Activated CD4-positive, alpha-beta memory T cell treated with anti-CD3 and anti-CD28 coated beads, Interleukin-2, amount 10 ng/mL, durations not matched to agents 7 days and 5 days (primary cell): ENCODE results near the gene SLC35G6. TPM values are rescaled to one million over a fixed set of nuclear protein-coding genes. Genes with fewer than 3 reads are reported as not detected.

Experiments used
- CTCF ChIA-PET: fragments of 350-600 bp; sonication (Branson Sonifier 250); formaldehyde crosslinking; loops from one replicate; lab custom pipeline; 2021; ENCODE audit warnings: antibody characterized with exemption, inconsistent platforms; lab: Charles Lee
- POLR2A ChIA-PET: fragments of 350-600 bp; sonication (Branson Sonifier 250); formaldehyde crosslinking; loops from one replicate; lab custom pipeline; 2021; ENCODE audit warnings: antibody characterized with exemption; lab: Charles Lee
- DNase-seq: peaks from one replicate; pipeline ENCODE4 v3.0.0-alpha.2; 2020
- H3K27ac Mint-ChIP-seq: one replicate; pipeline ENCODE4 v1.8.0; 2021; ENCODE audit warnings: mild to moderate bottlenecking, mixed read lengths
- H3K27me3 Mint-ChIP-seq: one replicate; pipeline ENCODE4 v1.8.0; 2021; ENCODE audit warnings: mixed read lengths
- H3K36me3 Mint-ChIP-seq: one replicate; pipeline ENCODE4 v1.8.0; 2021; ENCODE audit warnings: low read depth, mixed read lengths
- H3K4me1 Mint-ChIP-seq: one replicate; pipeline ENCODE4 v1.8.0; 2021; ENCODE audit warnings: mixed read lengths
- H3K4me3 Mint-ChIP-seq: one replicate; pipeline ENCODE4 v1.8.0; 2021; ENCODE audit warnings: mild to moderate bottlenecking, mixed read lengths
- H3K9me3 Mint-ChIP-seq: one replicate; pipeline ENCODE4 v1.8.0; 2021; ENCODE audit warnings: mixed read lengths
- total RNA-seq, 2 experiments: library from RNA; stranded (reverse); gene quantifications; one replicate each; pipeline ENCODE4 v1.2.3, GENCODE V29; 2021

The SLC35G6 gene
- total RNA-seq, 2 experiments from 2014 or later = not detected

DNA sequence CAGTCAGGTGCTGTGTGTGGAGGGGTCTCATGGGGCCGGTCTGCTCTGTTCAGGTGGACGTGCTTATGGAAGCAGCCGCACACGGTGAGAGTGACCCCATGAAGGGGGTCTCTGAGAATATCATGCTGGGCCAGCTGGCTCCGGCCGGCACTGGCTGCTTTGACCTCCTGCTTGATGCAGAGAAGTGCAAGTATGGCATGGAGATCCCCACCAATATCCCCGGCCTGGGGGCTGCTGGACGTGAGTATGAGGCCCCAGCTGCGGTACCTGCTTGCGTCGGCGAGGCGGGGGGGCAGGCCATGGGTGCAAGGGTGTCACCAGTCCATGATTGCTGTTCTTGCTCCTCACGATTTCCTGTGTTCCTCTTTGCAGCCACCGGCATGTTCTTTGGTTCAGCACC is 30.9 kb downstream of the SLC35G6 start:
- Mint-ChIP-seq H3K27me3 (no peaks in the 10 kb centered on the region), H3K4me1 (no peaks in the 10 kb centered on the region), H3K27ac (no peak overlapping the region), H3K9me3 (no peaks in the 10 kb centered on the region), H3K4me3 (no peak overlapping the region), H3K36me3 (peaks cover 74% of the 10 kb centered on the region)
- no peak for DNase-seq
- CTCF ChIA-PET = interaction anchor here (0.6 to 15.8 kb wide), 3 partner anchors 22 to 47 kb away, joined by 3 to 207 read pairs (median 16); partner anchors contain the start of genes SENP3 and TNFSF13
- POLR2A ChIA-PET = interaction anchor here (2.9 to 4.2 kb wide), 2 partner anchors 40 to 49 kb away, joined by 11 to 43 read pairs; partner anchors contain the start of gene SENP3

DNA sequence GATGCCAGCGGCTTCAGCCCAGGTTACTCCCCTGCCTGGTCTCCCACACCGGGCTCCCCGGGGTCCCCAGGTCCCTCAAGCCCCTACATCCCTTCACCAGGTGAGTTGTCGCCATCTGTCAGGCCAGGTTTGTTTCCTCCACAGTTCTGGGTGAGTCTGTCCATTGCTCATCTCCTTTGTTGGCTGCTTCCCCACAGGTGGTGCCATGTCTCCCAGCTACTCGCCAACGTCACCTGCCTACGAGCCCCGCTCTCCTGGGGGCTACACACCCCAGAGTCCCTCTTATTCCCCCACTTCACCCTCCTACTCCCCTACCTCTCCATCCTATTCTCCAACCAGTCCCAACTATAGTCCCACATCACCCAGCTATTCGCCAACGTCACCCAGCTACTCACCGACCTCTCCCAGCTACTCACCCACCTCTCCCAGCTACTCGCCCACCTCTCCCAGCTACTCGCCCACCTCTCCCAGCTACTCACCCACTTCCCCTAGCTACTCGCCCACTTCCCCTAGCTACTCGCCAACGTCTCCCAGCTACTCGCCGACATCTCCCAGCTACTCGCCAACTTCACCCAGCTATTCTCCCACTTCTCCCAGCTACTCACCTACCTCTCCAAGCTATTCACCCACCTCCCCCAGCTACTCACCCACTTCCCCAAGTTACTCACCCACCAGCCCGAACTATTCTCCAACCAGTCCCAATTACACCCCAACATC is 31.7 kb downstream of the SLC35G6 start:
- no peaks in the 10 kb centered on the region for H3K9me3 Mint-ChIP-seq
- H3K4me3 Mint-ChIP-seq = no peak overlapping the region
- peaks cover 66% of the 10 kb centered on the region for H3K36me3 Mint-ChIP-seq
- DNase-seq = no peak
- no peaks in the 10 kb centered on the region for H3K27me3 Mint-ChIP-seq
- no peak overlapping the region for H3K27ac Mint-ChIP-seq
- ChIA-PET POLR2A (interaction anchor here (1.0 to 4.2 kb wide), 6 partner anchors 39 to 76 kb away, joined by 3 to 43 read pairs (median 4); partner anchors contain the start of genes SENP3 and TNFSF13), CTCF (interaction anchor here (0.7 to 15.8 kb wide), 9 partner anchors 10 to 77 kb away, joined by 3 to 207 read pairs (median 5); partner anchors contain the start of genes SENP3, SOX15, TNFSF12 and TNFSF13)
- H3K4me1 Mint-ChIP-seq = no peaks in the 10 kb centered on the region

DNA sequence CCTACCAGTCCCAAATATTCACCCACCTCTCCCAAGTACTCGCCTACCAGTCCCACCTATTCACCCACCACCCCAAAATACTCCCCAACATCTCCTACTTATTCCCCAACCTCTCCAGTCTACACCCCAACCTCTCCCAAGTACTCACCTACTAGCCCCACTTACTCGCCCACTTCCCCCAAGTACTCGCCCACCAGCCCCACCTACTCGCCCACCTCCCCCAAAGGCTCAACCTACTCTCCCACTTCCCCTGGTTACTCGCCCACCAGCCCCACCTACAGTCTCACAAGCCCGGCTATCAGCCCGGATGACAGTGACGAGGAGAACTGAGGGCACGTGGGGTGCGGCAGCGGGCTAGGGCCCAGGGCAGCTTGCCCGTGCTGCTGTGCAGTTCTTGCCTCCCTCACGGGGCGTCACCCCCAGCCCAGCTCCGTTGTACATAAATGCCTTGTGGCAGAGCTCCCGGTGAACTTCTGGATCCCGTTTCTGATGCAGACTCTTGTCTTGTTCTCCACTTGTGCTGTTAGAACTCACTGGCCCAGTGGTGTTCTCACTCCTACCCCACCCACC is 32.7 kb downstream of the SLC35G6 start:
- Mint-ChIP-seq H3K27ac (no peak overlapping the region), H3K4me1 (no peaks in the 10 kb centered on the region), H3K27me3 (no peaks in the 10 kb centered on the region), H3K9me3 (no peaks in the 10 kb centered on the region), H3K36me3 (peaks cover 57% of the 10 kb centered on the region), H3K4me3 (no peak overlapping the region)
- DNase-seq = no peak
- CTCF ChIA-PET = interaction anchor here (0.7 to 15.8 kb wide), 19 partner anchors 9 to 184 kb away, joined by 3 to 207 read pairs (median 4); partner anchors contain the start of genes MPDU1, NEURL4, SENP3 and SOX15
- POLR2A ChIA-PET = interaction anchor here (1.1 to 4.2 kb wide), 7 partner anchors 38 to 174 kb away, joined by 3 to 43 read pairs (median 4); partner anchors contain the start of genes SENP3, TNFSF13, TP53 and WRAP53

DNA sequence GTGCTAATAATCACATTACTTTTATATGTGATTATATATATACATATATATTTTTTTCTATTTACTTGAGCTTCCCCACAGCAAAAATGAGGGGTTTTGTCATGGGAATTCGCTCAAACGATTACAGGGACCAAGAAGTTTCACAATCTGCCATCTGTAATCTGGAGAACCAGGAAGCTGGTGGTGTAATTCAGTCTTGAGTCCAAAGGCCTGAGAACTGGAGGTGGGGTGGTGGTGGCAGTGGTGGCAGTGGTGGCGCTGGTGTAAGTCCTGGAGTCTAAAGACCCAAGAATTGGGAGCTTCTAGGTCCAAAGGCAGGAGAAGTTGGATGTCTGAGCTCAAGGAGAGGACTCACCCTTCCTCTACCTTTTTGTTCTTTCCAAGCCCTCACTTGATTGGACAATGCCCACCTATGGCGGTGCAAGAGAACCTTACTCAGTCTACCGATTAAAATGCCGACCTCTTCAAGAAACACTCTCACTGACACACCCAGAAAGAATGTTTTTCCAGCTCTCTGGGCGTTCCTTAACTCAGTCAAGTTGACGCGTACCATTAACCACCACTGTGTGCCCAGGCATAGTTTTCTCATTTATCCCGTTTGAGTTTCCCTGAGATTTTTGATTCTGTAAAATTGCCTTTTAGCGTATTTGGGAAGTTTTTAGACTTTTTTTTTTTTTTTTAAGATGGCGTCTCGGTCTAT is 34.8 kb downstream of the SLC35G6 start:
- Mint-ChIP-seq H3K4me3 (no peak overlapping the region), H3K27ac (no peak overlapping the region), H3K9me3 (no peaks in the 10 kb centered on the region), H3K27me3 (no peaks in the 10 kb centered on the region), H3K36me3 (peaks cover 40% of the 10 kb centered on the region), H3K4me1 (no peaks in the 10 kb centered on the region)
- DNase-seq = no peak
- ChIA-PET CTCF (interaction anchor here (0.6 to 15.8 kb wide), 9 partner anchors 13 to 160 kb away, joined by 3 to 207 read pairs (median 9); partner anchors contain the start of genes MPDU1, SENP3, SOX15 and TNFSF12), POLR2A (interaction anchor here (0.7 to 1.7 kb wide), 8 partner anchors 9 to 79 kb away, joined by 3 to 6 read pairs (median 4); partner anchors contain the start of genes POLR2A and SENP3)

DNA sequence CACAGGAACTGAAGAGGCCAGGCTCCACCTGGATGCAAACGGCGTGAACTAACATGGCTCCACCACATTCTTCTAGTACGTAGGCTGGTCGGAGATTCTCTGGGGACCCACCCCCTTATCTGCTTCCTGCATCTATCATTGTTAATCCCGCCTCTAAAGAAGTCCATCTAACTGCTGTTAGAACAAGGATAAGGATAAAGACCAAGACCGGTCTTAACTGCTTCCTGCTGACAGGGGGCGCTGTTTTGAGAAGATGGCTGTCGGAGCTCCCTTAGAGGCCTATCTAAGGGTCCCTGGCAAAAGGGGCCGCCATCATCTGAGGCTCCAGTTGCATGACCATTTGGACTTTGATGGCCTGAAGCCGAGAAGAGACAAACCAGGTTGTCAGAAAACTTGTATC is 41.8 kb downstream of the SLC35G6 start:
- Mint-ChIP-seq H3K4me3 (no peak overlapping the region), H3K9me3 (peaks cover 9% of the 10 kb centered on the region), H3K27me3 (no peaks in the 10 kb centered on the region), H3K4me1 (no peaks in the 10 kb centered on the region), H3K36me3 (no peaks in the 10 kb centered on the region), H3K27ac (no peak overlapping the region)
- peak; percentile 53 for DNase-seq
- CTCF ChIA-PET = interaction anchor here (0.7 to 15.8 kb wide), 6 partner anchors 8 to 257 kb away, joined by 3 to 207 read pairs (median 4); partner anchors contain the start of genes SENP3 and TNFSF13
- POLR2A ChIA-PET = interaction anchor here (1.2 kb wide), 1 partner anchor 38 kb away, joined by 4 read pairs; no protein-coding TSS in a partner anchor

DNA sequence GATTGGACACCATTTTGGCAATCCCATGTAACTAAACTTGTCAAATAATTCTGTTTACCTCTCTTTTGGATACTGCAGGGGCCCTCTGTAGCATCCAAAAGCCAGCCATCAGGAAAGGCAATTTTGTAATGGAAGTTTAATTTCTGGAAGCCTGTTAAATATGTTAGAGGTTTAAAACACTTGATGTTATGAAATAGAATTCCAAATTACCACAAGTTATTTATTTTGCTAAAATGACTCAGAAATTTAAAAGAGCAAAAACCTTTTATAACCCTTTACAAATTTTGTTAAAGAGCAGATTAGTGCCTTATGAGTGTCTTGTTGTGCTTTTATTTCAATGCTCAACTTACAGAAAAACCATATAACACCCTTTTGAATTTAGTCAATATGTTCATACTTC is 47.6 kb downstream of the SLC35G6 start:
- peaks cover 18% of the 10 kb centered on the region for H3K9me3 Mint-ChIP-seq
- CTCF ChIA-PET = no interaction called here

DNA sequence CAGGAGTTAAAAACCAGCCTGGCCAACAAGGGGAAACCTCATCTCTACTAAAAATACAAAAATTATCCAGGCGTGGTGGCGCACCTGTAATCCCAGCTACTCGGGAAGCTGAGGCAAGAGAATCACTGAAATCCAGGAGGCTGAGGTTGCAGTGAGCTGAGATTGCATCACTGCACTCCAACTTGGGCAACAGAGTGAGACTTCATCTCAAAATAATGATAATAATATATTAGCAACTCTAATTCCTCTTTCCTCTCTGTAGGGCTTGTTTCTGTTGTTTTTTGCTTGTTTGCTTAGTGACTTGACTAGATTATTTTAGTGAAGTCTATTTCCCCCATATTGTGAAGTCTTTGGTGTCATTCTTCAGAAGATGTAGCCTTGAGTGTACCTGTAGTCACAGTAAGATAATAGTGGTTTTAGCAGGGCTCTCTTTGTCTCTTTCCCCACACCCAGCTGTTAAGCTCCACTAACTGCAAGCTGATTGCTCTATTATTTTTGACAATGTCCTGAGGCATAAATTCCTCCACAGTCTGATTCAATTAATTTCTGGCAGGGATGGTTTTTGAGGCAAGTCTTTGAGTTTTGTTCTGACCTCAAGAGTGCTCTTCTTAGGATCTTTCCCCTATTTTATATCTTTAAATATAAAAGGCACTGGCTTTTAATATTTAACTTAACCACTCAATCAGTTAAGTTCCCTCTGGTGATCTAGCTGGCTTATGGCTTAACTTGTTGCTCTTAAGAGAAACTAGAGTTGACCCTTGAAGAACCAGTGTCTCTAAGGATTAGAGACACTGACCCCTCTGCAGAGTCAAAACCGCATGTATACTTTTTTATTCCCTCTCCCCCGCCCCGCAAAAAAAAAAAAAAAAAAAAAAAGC is 49.0 kb downstream of the SLC35G6 start:
- Mint-ChIP-seq H3K9me3 (peaks cover 18% of the 10 kb centered on the region), H3K27me3 (peaks cover 5% of the 10 kb centered on the region), H3K36me3 (peaks cover 3% of the 10 kb centered on the region), H3K4me3 (no peak overlapping the region), H3K4me1 (no peaks in the 10 kb centered on the region), H3K27ac (no peak overlapping the region)
- DNase-seq = no peak
- ChIA-PET CTCF (interaction anchor here (0.7 to 3.6 kb wide), 2 partner anchors 13 to 31 kb away, joined by 3 to 13 read pairs; partner anchors contain the start of gene SENP3), POLR2A (interaction anchor here (1.2 kb wide), 1 partner anchor 30 kb away, joined by 3 read pairs; no protein-coding TSS in a partner anchor)

More for the DNA sequence above, 47.6 kb downstream of the SLC35G6 start:
- Mint-ChIP-seq H3K27ac (no peak overlapping the region), H3K4me3 (no peak overlapping the region), H3K36me3 (peaks cover 3% of the 10 kb centered on the region), H3K4me1 (no peaks in the 10 kb centered on the region), H3K27me3 (no peaks in the 10 kb centered on the region)
- no peak for DNase-seq
- POLR2A ChIA-PET = no interaction called here

Other genes with a start within 250 kb of the SLC35G6 start
- gene DVL2, start 246.9 kb upstream of the SLC35G6 start, total RNA-seq = 10 to 100 TPM; 47.2 to 49.1 TPM
- 10 to 100 TPM; 45.9 to 53.1 TPM for gene PHF23, start 242.0 kb upstream of the SLC35G6 start, total RNA-seq
- 100 to 1,000 TPM; 303 to 313 TPM for gene GABARAP, start 239.0 kb upstream of the SLC35G6 start, total RNA-seq
- gene CTDNEP1, start 229.7 kb upstream of the SLC35G6 start, total RNA-seq = 100 to 1,000 TPM; 170 to 175 TPM
- 10 to 100 TPM; 40.4 to 42.1 TPM for gene ELP5, start 229.2 kb upstream of the SLC35G6 start, total RNA-seq
- gene CLDN7, start 219.0 kb upstream of the SLC35G6 start, total RNA-seq = under 1 TPM; 0.15 to 0.80 TPM
- not detected for gene SLC2A4, start 199.7 kb upstream of the SLC35G6 start, total RNA-seq
- 1 to 10 TPM; 1.5 to 1.6 TPM for gene YBX2, start 186.8 kb upstream of the SLC35G6 start, total RNA-seq
- gene EIF5A, start 173.8 kb upstream of the SLC35G6 start, total RNA-seq = 100 to 1,000 TPM; 419 to 420 TPM
- 10 to 100 TPM; 69.8 to 74.7 TPM for gene GPS2, start 166.1 kb upstream of the SLC35G6 start, total RNA-seq
- gene NEURL4, start 152.1 kb upstream of the SLC35G6 start, total RNA-seq = 10 to 100 TPM; 28.4 to 31.2 TPM
- gene ACAP1, start 144.9 kb upstream of the SLC35G6 start, total RNA-seq = 100 to 1,000 TPM; 682 to 709 TPM
- 1 to 10 TPM; 5.8 to 5.9 TPM for gene KCTD11, start 129.3 kb upstream of the SLC35G6 start, total RNA-seq
- not detected for gene TMEM95, start 126.3 kb upstream of the SLC35G6 start, total RNA-seq
- under 1 TPM; 0.25 to 0.86 TPM for gene TNK1, start 100.4 kb upstream of the SLC35G6 start, total RNA-seq
- gene PLSCR3, start 86.9 kb upstream of the SLC35G6 start, total RNA-seq = 100 to 1,000 TPM; 149 to 156 TPM
- 10 to 100 TPM; 73.2 to 77.0 TPM for gene TMEM256, start 77.3 kb upstream of the SLC35G6 start, total RNA-seq
- gene NLGN2, start 73.6 kb upstream of the SLC35G6 start, total RNA-seq = 1 to 10 TPM; 3.2 to 3.7 TPM
- not detected for gene SPEM1, start 61.1 kb upstream of the SLC35G6 start, total RNA-seq
- not detected for gene SPEM2, start 55.8 kb upstream of the SLC35G6 start, total RNA-seq
- not detected for gene SPEM3, start 52.6 kb upstream of the SLC35G6 start, total RNA-seq
- gene TMEM102, start 46.0 kb upstream of the SLC35G6 start, total RNA-seq = 10 to 100 TPM; 18.0 TPM
- gene FGF11, start 41.9 kb upstream of the SLC35G6 start, total RNA-seq = 10 to 100 TPM in 1 of 2 experiments, 1 to 10 TPM in 1; 8.9 to 10.8 TPM
- gene CHRNB1, start 36.4 kb upstream of the SLC35G6 start, total RNA-seq = 10 to 100 TPM; 13.0 to 14.6 TPM
- gene ZBTB4, start 1.8 kb upstream of the SLC35G6 start, total RNA-seq = 10 to 100 TPM; 27.4 to 27.9 TPM
- 100 to 1,000 TPM; 169 to 172 TPM for gene POLR2A, start 2.9 kb downstream of the SLC35G6 start, total RNA-seq
- gene TNFSF12, start 67.6 kb downstream of the SLC35G6 start, total RNA-seq = 10 to 100 TPM; 79.8 to 86.7 TPM
- 1 to 10 TPM; 1.8 to 2.0 TPM for gene TNFSF13, start 77.3 kb downstream of the SLC35G6 start, total RNA-seq
- 10 to 100 TPM; 37.6 to 39.9 TPM for gene SENP3, start 80.5 kb downstream of the SLC35G6 start, total RNA-seq
- 10 to 100 TPM; 34.5 to 36.0 TPM for gene CD68, start 98.2 kb downstream of the SLC35G6 start, total RNA-seq
- gene MPDU1, start 102.4 kb downstream of the SLC35G6 start, total RNA-seq = 10 to 100 TPM; 54.1 to 58.6 TPM
- under 1 TPM; 0.30 to 0.40 TPM for gene SOX15, start 108.6 kb downstream of the SLC35G6 start, total RNA-seq
- gene FXR2, start 133.5 kb downstream of the SLC35G6 start, total RNA-seq = 10 to 100 TPM; 30.4 to 31.2 TPM
- gene SAT2, start 146.4 kb downstream of the SLC35G6 start, total RNA-seq = 10 to 100 TPM; 36.2 to 37.9 TPM
- not detected for gene SHBG, start 148.7 kb downstream of the SLC35G6 start, total RNA-seq
- gene ATP1B2, start 169.5 kb downstream of the SLC35G6 start, total RNA-seq = under 1 TPM; 0.25 to 0.50 TPM
- 100 to 1,000 TPM; 123 TPM for gene TP53, start 206.0 kb downstream of the SLC35G6 start, total RNA-seq
- gene WRAP53, start 207.0 kb downstream of the SLC35G6 start, total RNA-seq = 10 to 100 TPM; 18.6 to 18.8 TPM
- not detected for gene EFNB3, start 223.8 kb downstream of the SLC35G6 start, total RNA-seq
- not detected for gene DNAH2, start 236.3 kb downstream of the SLC35G6 start, total RNA-seq